GM19455 (cell line): ENCODE results near the gene APBB2.

ENCODE experiments used
- ATAC-seq: cut with Tn5 transposase; IDR thresholded peaks from one replicate; pipeline ENCODE4 v1.9.1; 2021; ENCODE audit not compliant: unreplicated experiment

Gene APBB2

GRCh38 chr4:40875507-40876150, 338.7 kb downstream of the APBB2 start:
- ATAC-seq, result no peak

GRCh38 chr4:40874901-40875300, 339.4 kb downstream of the APBB2 start:
- ATAC-seq, result no peak

GRCh38 chr4:40874331-40874730, 340.0 kb downstream of the APBB2 start:
- ATAC-seq, result no peak

- no peak for ATAC-seq
Observed at GRCh38 chr4:40871695-40872250, 342.6 kb downstream of the APBB2 start.

- ATAC-seq, result no peak
Observed at GRCh38 chr4:40870150-40870549, 344.2 kb downstream of the APBB2 start.

GRCh38 chr4:40865696-40866095, 348.6 kb downstream of the APBB2 start:
- ATAC-seq, result no peak

- no peak for ATAC-seq
Observed at GRCh38 chr4:40864531-40864930, 349.8 kb downstream of the APBB2 start.

GRCh38 chr4:40858962-40859361, 355.4 kb downstream of the APBB2 start:
- no peak for ATAC-seq

GRCh38 chr4:40857956-40858355, 356.4 kb downstream of the APBB2 start:
- no peak for ATAC-seq

- ATAC-seq, result peak; percentile 93
Observed at GRCh38 chr4:40856840-40857362, 357.4 kb downstream of the APBB2 start.

- ATAC-seq, result no peak
Observed at GRCh38 chr4:40856277-40856839, 358.0 kb downstream of the APBB2 start.

- ATAC-seq, result no peak
Observed at GRCh38 chr4:40850496-40850895, 363.8 kb downstream of the APBB2 start.

GRCh38 chr4:40848940-40849339, 365.4 kb downstream of the APBB2 start:
- no peak for ATAC-seq

GRCh38 chr4:40848251-40848650, 366.1 kb downstream of the APBB2 start:
- ATAC-seq, result no peak

- no peak for ATAC-seq
Observed at GRCh38 chr4:40846532-40846931, 367.8 kb downstream of the APBB2 start.

GRCh38 chr4:40845154-40845835, 369.0 kb downstream of the APBB2 start:
- no peak for ATAC-seq

GRCh38 chr4:40844261-40844660, 370.1 kb downstream of the APBB2 start:
- ATAC-seq, result no peak

- no peak for ATAC-seq
Observed at GRCh38 chr4:40843696-40844095, 370.6 kb downstream of the APBB2 start.

GRCh38 chr4:40842725-40843423, 371.5 kb downstream of the APBB2 start:
- no peak for ATAC-seq

- no peak for ATAC-seq
Observed at GRCh38 chr4:40842318-40842717, 372.0 kb downstream of the APBB2 start.

- ATAC-seq, result peak; percentile 68
Observed at GRCh38 chr4:40840985-40841571, 373.3 kb downstream of the APBB2 start.
